Lower leg skin (tissue), 4 donors: ENCODE data around the gene HASPIN. TPM values are rescaled to one million over a fixed set of nuclear protein-coding genes. Genes with fewer than 3 reads are reported as not detected.

Source experiments
- DNase-seq, 2 donors: peaks; one replicate each; pipeline ENCODE4 v3.0.0-alpha.2; 2019; ENCODE audit warnings: low spot score in 2 of 2
- H3K4me3 ChIP-seq: fragments of 200-600 bp; sonication (generic); 2 replicates; pipeline ENCODE4 v1.5.1; 2017; ENCODE audit warnings: mild to moderate bottlenecking, low read depth; ENCODE audit not compliant: poor library complexity, severe bottlenecking
- CTCF ChIP-seq, 3 donors: fragments of 450-650 bp; IDR thresholded peaks; one replicate each; pipeline ENCODE4 v1.5.1; 2016; ENCODE audit warnings: antibody characterized with exemption in 3 of 3, mild to moderate bottlenecking in 3 of 3, moderate library complexity in 2 of 3
- POLR2A ChIP-seq, 2 donors: fragments of 450-650 bp; IDR thresholded peaks; one replicate each; pipeline ENCODE4 v1.6.1; 2016 to 2017; ENCODE audit warnings: antibody characterized with exemption in 2 of 2, mild to moderate bottlenecking in 1 of 2, moderate library complexity in 1 of 2
- WGBS, 2 donors: methylation state at CpG; one replicate each; pipeline ENCODE4 v1.1.5; 2018; 5-methylcytosine and 5-hydroxymethylcytosine counted together
- intact Hi-C: fragments of 100-400 bp; cut with DNase I; formaldehyde crosslinking; loops from one replicate; pipeline ENCODE4 v1.15.0; 2023; ENCODE audit warnings: low total_unique reads
- total RNA-seq, 4 donors: library from RNA; depleted of rRNA; stranded (reverse); fragments of >200 nt; gene quantifications; one replicate each; pipeline ENCODE4 v1.1.0, GENCODE V29; 2016

HASPIN gene
- total RNA-seq, 4 donors from 2014 or later, result 0.81 to 1.6 (median 1.4) TPM

- DNase-seq, result no peak
- WGBS, 2 donors, result 91 to 96% methylated on average over 3 of the region's 3 CpGs
- H3K4me3 ChIP-seq, result no peak overlapping the region
- intact Hi-C loops, result no loop called here
- TF ChIP-seq POLR2A (IDR thresholded peaks at IDR 0.05) (no peak), CTCF (IDR thresholded peaks at IDR 0.05) (no peak)
These were observed 50.3 kb downstream of the HASPIN start for GRCh38 chr17:3773966-3774365.

Other genes with a start within 250 kb of the HASPIN start
- 1 to 10 TPM in 3 of 4 donors, under 1 TPM in 1; 0.69 to 3.2 (median 1.4) TPM for gene ASPA, start 247.9 kb upstream of the HASPIN start, total RNA-seq
- gene TRPV3, start 166.1 kb upstream of the HASPIN start, total RNA-seq, result 10 to 100 TPM; 21.8 to 33.2 (median 25.1) TPM
- gene TRPV1, start 114.5 kb upstream of the HASPIN start, total RNA-seq, result 1 to 10 TPM; 4.3 to 7.9 (median 5.2) TPM
- gene SHPK, start 87.7 kb upstream of the HASPIN start, total RNA-seq, result 10 to 100 TPM; 18.2 to 30.3 (median 23.1) TPM
- 10 to 100 TPM; 23.7 to 40.0 (median 29.6) TPM for gene CTNS, start 87.1 kb upstream of the HASPIN start, total RNA-seq
- 100 to 1,000 TPM in 3 of 4 donors, 10 to 100 TPM in 1; 90.5 to 181 (median 153) TPM for gene TAX1BP3, start 55.3 kb upstream of the HASPIN start, total RNA-seq
- gene EMC6, start 55.1 kb upstream of the HASPIN start, total RNA-seq, result 10 to 100 TPM in 2 of 4 donors, 1 to 10 TPM in 2; 5.6 to 19.3 (median 10.6) TPM
- gene P2RX5, start 27.7 kb upstream of the HASPIN start, total RNA-seq, result under 1 TPM in 1 of 4 donors, not detected in 3; 0.89 TPM
- gene ITGAE, start 77.3 kb downstream of the HASPIN start, total RNA-seq, result 10 to 100 TPM in 2 of 4 donors, 1 to 10 TPM in 2; 8.3 to 13.9 (median 9.6) TPM
- 10 to 100 TPM; 21.6 to 24.4 (median 23.3) TPM for gene NCBP3, start 122.3 kb downstream of the HASPIN start, total RNA-seq
- gene CAMKK1, start 169.2 kb downstream of the HASPIN start, total RNA-seq, result 10 to 100 TPM in 3 of 4 donors, 1 to 10 TPM in 1; 7.3 to 21.2 (median 14.6) TPM
- gene P2RX1, start 192.6 kb downstream of the HASPIN start, total RNA-seq, result 1 to 10 TPM in 2 of 4 donors, under 1 TPM in 2; 0.56 to 5.0 (median 1.0) TPM
- 10 to 100 TPM in 3 of 4 donors, 1 to 10 TPM in 1; 8.5 to 60.7 (median 36.4) TPM for gene ATP2A3, start 240.5 kb downstream of the HASPIN start, total RNA-seq